GM12875 (cell line): ENCODE results near the gene SATB2.

Experiments used
- H3K4me3 ChIP-seq: one replicate; pipeline ENCODE4 v1.5.1; 2011; ENCODE audit warnings: low read depth, low read length, control low read depth
- TF ChIP-seq, protein P1 (sequence below): IDR thresholded peaks from 2 replicates; pipeline ENCODE4 v1.5.1; 2011; ENCODE audit warnings: low read depth, mild to moderate bottlenecking, control low read depth, inconsistent platforms, low read length, moderate library complexity, borderline replicate concordance; ENCODE audit not compliant: insufficient read depth

Gene SATB2

DNA sequence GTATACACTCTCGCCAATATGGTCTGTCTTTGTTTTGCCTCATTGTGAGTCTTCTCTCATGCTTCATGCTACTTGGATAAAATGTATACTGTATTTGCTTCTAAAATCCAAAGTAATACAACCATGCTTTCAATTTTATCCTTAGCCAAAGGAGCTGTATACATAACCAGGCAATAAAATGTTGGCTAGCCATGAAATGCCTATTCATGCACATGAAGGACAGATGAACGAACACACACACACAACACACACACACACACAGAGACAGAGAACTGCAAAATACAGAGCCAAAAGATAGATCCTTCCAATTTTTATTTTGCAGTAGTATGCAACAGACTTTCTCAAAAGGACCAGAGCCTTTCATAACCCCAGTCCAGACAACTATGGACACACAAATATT is 113.7 kb downstream of the SATB2 start:
- TF ChIP-seq, protein P1, sequence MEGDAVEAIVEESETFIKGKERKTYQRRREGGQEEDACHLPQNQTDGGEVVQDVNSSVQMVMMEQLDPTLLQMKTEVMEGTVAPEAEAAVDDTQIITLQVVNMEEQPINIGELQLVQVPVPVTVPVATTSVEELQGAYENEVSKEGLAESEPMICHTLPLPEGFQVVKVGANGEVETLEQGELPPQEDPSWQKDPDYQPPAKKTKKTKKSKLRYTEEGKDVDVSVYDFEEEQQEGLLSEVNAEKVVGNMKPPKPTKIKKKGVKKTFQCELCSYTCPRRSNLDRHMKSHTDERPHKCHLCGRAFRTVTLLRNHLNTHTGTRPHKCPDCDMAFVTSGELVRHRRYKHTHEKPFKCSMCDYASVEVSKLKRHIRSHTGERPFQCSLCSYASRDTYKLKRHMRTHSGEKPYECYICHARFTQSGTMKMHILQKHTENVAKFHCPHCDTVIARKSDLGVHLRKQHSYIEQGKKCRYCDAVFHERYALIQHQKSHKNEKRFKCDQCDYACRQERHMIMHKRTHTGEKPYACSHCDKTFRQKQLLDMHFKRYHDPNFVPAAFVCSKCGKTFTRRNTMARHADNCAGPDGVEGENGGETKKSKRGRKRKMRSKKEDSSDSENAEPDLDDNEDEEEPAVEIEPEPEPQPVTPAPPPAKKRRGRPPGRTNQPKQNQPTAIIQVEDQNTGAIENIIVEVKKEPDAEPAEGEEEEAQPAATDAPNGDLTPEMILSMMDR = no peak
- H3K4me3 ChIP-seq = no peak overlapping the region

DNA sequence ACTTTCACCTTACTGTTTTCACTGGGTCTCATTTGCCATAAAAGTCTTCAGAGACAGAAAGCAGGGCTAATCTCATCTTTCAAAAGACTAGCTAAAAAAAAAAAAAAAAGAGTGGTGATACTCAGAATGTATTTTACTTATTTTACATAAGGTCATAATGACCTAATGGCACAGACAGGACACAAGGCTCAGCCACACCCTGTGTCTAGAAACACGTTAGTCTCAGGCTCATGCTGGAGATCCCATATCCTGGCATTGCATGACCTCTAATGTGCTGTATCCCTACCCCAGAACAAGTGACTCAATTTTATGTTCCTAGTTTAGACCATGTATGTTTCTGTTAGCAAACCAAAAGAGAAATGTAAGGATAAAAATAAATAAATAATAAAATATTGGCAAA is 115.4 kb downstream of the SATB2 start:
- TF ChIP-seq, protein P1 = no peak
- no peak overlapping the region for H3K4me3 ChIP-seq

DNA sequence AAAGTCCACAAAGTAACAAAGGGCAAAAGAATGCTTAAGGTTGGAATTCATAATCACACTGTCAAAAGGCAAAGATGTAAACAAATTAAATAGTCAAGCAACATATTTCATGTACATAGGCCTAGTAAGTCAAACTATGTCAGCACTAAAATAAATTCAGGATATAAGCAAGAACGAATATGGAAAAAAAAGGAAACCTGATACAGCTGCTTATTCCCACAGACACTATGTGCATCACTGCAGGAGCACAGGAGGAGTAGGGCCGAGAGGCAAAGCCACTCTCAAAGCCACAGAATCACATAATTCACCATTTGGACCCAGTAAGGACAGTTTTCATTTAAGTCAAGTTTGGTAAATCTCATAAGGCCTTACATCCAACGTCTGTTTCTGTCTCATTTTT is 116.6 kb downstream of the SATB2 start:
- TF ChIP-seq, protein P1 = no peak
- no peak overlapping the region for H3K4me3 ChIP-seq

DNA sequence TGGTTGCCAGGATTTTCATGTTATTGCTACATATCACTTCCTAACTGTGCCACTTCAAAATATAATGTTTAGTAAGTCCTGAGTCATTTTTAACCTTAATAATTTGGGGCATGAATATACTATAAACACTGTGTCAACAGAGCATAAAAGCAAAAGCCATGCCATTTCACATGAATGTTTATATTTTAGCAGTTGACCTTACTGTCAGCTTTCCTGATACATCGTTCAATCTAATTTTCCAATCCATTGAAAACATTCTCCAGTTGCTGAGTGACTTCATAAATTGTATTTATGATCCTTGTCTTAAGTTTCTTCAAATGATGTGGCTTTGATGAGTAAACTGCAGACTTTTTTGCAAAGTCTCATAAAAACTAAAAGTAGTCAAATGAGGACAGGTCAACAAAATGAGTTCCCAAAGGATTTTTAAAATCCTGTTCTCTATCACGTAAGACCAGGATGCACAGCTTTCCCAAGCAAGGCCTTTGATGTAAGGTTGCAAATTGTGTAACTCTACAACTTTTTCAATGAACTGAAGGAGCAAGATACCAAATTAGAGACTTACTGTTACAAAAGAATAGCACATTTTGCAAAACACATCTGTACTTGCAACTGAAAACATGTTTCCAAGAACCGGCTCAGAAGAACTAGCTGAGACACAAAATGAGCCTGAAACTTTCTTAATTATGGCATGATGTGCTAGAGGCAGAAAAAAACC is 117.7 kb downstream of the SATB2 start:
- H3K4me3 ChIP-seq = no peak overlapping the region
- TF ChIP-seq, protein P1 = no peak

DNA sequence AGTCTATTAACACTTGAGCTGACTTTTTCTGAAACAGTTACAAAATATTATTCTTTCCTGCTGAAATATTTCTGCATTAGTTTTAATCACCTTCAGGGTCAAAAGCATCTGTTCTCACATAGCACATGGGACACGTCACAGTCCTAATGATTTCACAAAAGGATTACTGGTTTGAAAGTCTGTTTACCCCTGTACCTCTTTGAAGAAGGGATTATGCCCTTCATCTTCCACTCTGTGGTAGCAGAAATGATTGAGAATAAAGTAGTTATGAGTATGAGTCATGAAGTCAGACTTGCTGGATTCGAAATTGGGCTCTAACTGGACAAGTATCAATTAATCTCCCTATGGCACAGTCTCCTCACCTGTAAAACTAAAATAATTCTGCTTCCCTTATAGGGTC is 121.2 kb downstream of the SATB2 start:
- H3K4me3 ChIP-seq = no peak overlapping the region
- TF ChIP-seq, protein P1 = no peak

DNA sequence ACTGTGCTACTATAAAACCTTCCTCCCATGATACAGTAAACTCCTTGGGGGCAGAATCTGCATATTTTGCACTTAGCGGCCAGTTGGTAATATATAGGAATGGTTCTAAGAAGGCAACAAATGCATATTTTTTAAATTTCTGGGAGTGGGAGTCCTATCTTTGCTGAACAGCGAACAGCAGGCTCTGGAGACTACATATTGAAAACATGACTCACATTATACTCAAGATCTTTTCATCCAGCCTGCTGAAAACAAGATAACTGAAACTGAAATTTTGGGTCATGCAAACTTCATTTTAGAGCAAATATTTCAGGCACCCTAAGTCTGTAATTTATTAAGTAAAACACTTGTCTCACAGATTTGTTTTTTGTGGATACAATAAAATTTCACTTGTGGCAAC is 122.2 kb downstream of the SATB2 start:
- H3K4me3 ChIP-seq = no peak overlapping the region
- TF ChIP-seq, protein P1 = no peak

DNA sequence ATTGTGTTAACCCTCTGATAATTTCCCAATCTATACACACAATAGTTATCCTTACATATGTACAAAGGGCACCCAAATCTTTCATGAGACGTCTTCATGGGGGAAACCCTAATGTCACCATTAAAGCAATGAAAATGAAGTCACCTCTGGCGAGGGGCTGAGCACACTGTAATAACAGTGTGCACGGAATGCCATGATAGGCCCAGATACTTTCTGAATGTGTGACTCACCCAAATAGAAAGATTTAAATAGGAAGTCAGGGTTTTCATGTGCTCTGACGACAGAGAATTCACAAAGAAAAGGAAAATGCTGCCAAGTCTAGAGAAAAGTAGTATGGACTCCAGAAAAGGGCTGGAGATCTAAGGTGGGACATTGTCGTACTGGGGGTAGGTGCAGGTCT is 128.3 kb downstream of the SATB2 start:
- TF ChIP-seq, protein P1 = no peak
- H3K4me3 ChIP-seq = no peak overlapping the region
